GM19455 (cell line): ENCODE measurements around the gene PRSS57.
A peak's percentile ranks its signal among the peaks of the same experiment; 100 is the strongest.
"Not testable (repeated sequence)": the region's sequence is repeated elsewhere in the genome, so short reads cannot be mapped to it uniquely, and the experiment has no call there.

ENCODE experiments used
- ATAC-seq: cut with Tn5 transposase; IDR thresholded peaks from one replicate; pipeline ENCODE4 v1.9.1; 2021; ENCODE audit not compliant: unreplicated experiment

PRSS57 gene

GRCh38 chr19:674282-675151 is 20.7 kb downstream of the PRSS57 start:
- ATAC-seq, result no peak

- ATAC-seq, result no peak
Measured at GRCh38 chr19:670609-671075, 24.6 kb downstream of the PRSS57 start.

GRCh38 chr19:668675-669434 is 26.4 kb downstream of the PRSS57 start:
- not testable (repeated sequence) for ATAC-seq

- not testable (repeated sequence) for ATAC-seq
Measured at GRCh38 chr19:666985-667573, 28.2 kb downstream of the PRSS57 start.

GRCh38 chr19:664913-665443 is 30.3 kb downstream of the PRSS57 start:
- no peak for ATAC-seq

- no peak for ATAC-seq
Measured at GRCh38 chr19:663682-664117, 31.6 kb downstream of the PRSS57 start.

- ATAC-seq, result peak; percentile 55
Measured at GRCh38 chr19:662962-663681, 32.1 kb downstream of the PRSS57 start, which contains the start of gene RNF126. Gene RNF126 (minus strand): TSS chr19:663214. CDS start chr19:663121, 93 bp downstream.

- no peak for ATAC-seq
Measured at GRCh38 chr19:662207-662961, 32.9 kb downstream of the PRSS57 start.

GRCh38 chr19:661427-662196 is 33.6 kb downstream of the PRSS57 start:
- ATAC-seq, result no peak

- no peak for ATAC-seq
Measured at GRCh38 chr19:660793-661426, 34.3 kb downstream of the PRSS57 start.

GRCh38 chr19:658916-659839 is 36.1 kb downstream of the PRSS57 start:
- ATAC-seq, result no peak

GRCh38 chr19:658059-658839 is 37.0 kb downstream of the PRSS57 start:
- no peak for ATAC-seq

GRCh38 chr19:657611-658010 is 37.6 kb downstream of the PRSS57 start:
- ATAC-seq, result no peak

- no peak for ATAC-seq
Measured at GRCh38 chr19:656751-657559, 38.3 kb downstream of the PRSS57 start.

- no peak for ATAC-seq
Measured at GRCh38 chr19:655691-656090, 39.6 kb downstream of the PRSS57 start.

GRCh38 chr19:653425-653824 is 41.8 kb downstream of the PRSS57 start:
- ATAC-seq, result no peak
